Stromal cell of bone marrow (primary cell): ENCODE results near the gene ZDHHC14.
A peak's percentile ranks its signal among the peaks of the same experiment; 100 is the strongest.

Experiments used
- DNase-seq: peaks from one replicate; pipeline ENCODE4 v3.0.0-alpha.2; 2012; ENCODE audit warnings: low read depth

The ZDHHC14 gene

DNA sequence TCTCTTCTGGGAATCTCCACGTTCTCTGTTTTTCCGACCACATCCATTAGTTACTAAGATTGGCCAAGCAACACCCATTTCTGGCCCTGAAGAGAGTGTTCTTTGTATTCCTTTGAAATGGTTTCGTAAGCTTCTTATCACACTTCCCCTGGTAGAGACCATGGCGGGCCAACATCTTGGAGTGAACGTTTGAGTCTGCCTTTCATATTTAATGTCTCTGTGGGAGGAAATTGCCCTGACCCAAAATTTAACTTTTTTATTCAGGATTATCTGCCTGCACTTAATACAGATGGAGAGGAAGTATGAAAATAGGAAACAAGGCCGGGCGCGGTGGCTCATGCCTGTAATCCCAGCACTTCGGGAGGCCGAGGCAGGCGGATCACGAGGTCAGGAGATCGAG is 265.0 kb downstream of the ZDHHC14 start:
- DNase-seq = no peak

- DNase-seq = no peak
These were observed 266.4 kb downstream of the ZDHHC14 start for GRCh38 chr6:157647261-157647915.

DNA sequence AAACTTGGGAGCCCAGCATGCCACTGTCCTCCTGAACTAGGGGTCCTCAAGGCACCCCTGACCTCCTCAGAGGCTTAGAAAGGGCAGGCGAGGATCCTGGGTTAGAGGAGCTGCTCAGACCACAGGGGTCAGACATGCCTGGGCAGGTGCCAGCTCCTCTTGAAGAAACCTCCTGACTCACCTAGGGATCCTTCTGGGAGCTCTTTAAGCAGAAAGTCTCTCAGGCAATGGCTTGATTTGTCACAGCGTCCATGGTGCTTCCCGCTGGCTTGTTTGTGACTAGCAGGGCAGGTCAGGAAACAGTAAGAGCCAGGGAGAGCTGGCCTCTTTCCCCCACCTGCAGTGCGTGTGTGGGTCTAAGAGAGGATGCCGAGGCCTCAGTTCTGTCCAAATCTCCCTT is 267.6 kb downstream of the ZDHHC14 start:
- no peak for DNase-seq

- no peak for DNase-seq
These were observed 268.6 kb downstream of the ZDHHC14 start for GRCh38 chr6:157649311-157650260.

DNA sequence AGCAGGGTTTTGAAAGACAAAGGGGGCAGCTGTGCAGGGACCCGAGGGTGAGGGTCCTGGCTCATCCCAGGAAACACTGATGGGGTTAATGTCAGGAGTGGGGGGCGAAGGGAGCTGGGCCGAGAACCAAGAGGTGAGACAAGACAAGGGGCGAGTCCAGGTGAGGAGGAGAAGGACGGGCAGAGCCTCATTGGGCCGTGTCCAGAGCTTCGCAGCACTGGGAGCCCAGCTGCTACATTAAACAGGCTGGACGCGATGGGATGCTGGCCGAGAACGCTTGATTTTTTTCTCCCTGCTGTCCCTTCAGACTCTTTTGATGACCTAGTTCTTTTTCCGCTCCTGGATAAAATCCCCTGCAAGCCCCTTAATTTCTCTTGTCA is 269.3 kb downstream of the ZDHHC14 start:
- DNase-seq = no peak

- DNase-seq = no peak
These were observed 269.8 kb downstream of the ZDHHC14 start for GRCh38 chr6:157650801-157651200.

- DNase-seq = no peak
These were observed 270.9 kb downstream of the ZDHHC14 start for GRCh38 chr6:157651731-157652490.

DNA sequence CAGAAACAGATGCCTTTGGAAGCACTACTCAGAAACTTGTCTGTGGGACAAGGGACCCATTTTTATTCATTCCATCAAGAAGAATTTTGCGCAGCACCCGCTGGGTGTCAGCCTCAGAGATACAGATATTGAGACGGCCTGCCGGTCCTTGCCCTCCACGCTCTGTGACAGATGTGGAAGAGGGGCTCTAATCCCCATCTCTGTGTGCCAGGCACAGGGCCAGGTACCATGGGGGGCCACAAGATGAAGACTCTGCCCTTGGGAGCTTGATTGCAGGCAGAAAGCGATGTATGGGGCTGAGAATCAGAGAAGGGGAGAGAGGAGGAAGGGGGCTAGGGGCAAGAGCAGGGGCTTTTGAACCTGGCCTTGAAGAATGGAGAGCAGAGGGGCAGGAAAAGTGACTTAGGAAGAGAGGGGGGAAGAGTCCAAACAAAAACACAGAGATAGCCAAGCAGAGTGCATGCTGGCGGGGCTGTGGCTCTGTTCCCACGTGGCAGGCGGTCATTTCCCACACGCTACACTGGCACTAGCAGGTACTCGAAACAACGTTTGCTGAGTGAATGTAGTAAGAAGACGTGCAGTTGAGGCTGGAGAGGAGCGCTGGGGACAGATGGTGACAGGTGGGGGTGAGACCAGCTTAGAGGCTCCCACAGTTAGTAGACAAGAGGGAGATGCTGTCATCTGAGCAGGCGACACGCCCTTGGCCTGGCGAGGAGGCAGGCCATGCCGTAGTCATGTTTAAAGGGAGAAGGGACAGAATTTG is 271.8 kb downstream of the ZDHHC14 start:
- no peak for DNase-seq

- DNase-seq = no peak
These were observed 272.5 kb downstream of the ZDHHC14 start for GRCh38 chr6:157653521-157653920.

GRCh38 chr6:157655139-157655538 is 274.1 kb downstream of the ZDHHC14 start:
- no peak for DNase-seq

DNA sequence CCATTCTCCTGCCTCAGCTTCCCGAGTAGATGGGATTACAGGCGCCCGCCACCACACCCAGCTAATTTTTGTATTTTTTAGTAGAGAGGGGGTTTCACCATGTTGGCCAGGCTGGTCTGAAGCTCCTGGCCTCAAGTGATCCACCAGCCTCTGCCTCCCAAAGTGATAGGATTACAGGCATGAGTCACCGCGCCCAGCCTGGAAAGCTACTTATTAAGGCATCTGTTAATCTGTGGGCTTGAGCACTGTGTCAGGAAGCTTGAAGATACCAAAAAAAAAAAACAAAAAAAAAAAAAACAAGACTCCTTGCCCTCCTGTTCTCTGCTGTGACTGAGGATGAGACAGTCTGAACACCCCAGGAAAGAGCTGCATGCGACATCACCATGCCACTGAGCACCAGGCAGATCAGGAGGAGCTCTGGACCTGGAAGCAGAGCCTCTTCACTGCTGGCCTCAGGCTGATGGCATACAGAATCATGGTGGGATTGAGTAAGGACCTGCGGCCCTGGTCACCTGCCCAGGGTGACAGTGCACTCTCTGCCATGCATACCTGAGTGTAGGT is 275.5 kb downstream of the ZDHHC14 start:
- DNase-seq = peak; percentile 34

GRCh38 chr6:157657754-157658153 is 276.8 kb downstream of the ZDHHC14 start:
- DNase-seq = no peak

DNA sequence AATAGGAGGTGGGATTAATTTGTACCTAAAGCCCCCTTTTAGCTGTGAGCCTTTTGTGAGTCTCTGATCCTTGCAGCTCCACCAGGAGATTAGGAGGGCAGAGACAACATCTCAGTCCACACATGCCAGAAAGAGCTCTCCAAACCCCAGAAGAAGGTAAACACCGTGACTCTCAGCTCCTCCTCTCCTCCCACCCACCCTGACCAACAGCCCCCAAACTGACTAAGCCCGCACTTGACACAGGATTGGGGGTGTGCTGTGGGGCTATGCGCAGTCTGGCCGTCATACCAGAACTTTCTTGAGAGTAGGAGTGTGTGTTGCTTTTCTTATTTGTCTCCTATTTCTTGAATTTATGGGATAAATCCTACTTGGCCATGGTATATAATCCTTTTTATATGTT is 277.3 kb downstream of the ZDHHC14 start:
- DNase-seq = no peak

- no peak for DNase-seq
These were observed 278.7 kb downstream of the ZDHHC14 start for GRCh38 chr6:157659536-157660271.

DNA sequence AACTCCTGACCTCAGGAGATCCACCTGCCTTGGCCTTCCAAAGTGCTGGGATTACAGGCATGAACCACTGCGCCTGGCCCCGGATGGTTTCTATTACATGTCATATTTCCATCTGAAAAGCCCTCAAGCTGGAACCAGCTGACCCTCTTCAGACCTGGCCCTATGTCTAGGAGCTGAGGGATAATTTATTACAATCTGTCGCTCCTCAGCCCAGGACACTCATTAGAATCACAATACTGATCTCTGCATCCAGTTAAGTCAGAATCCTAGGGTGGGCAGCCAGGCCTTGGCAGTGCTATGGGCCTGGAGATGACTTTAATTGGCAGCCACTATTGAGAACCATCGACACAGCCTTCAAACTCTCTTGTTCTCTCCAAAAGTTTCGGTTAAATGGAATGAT is 279.4 kb downstream of the ZDHHC14 start:
- no peak for DNase-seq

DNA sequence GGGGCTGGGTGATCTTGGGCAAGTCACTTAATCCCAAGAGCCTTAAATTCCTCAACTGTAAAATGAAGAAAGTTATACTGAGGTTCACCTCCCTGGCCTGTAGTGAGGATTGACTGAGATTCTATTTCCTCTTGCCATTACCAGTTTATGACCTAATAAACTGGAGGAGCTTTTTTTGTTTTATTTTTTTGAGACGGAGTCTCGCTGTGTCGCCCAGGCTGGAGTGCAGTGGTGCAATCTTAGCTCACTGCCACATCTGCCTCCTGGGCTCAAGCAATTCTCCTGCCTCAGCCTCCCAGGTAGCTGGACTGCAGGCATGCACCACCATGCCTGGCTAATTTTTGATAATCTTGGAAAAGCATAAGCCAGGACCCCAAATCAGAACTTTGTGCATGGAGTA is 280.7 kb downstream of the ZDHHC14 start:
- DNase-seq = no peak

- no peak for DNase-seq
These were observed 282.3 kb downstream of the ZDHHC14 start for GRCh38 chr6:157663261-157663660.

GRCh38 chr6:157665180-157665579 is 284.2 kb downstream of the ZDHHC14 start:
- no peak for DNase-seq

GRCh38 chr6:157666729-157667128 is 285.7 kb downstream of the ZDHHC14 start:
- no peak for DNase-seq

- DNase-seq = peak; percentile 57
These were observed 286.4 kb downstream of the ZDHHC14 start for GRCh38 chr6:157667211-157668008.
